NB4 (cell line): ENCODE results near the gene PCDHGA6.
"Not testable (repeated sequence)": the region's sequence is repeated elsewhere in the genome, so short reads cannot be mapped to it uniquely, and the experiment has no call there.

Source experiments
- CTCF ChIP-seq: IDR thresholded peaks from one replicate; pipeline ENCODE4 v1.5.1; 2012; ENCODE audit warnings: low read depth, low read length
- POLR2A ChIP-seq: IDR thresholded peaks from 2 replicates; pipeline ENCODE4 v1.6.1; 2011; ENCODE audit warnings: mild to moderate bottlenecking; ENCODE audit not compliant: insufficient read length; ENCODE audit errors: extremely low read depth

GRCh38 chr5:141340781-141341354 lies 32.8 kb upstream of the PCDHGA6 start:
- TF ChIP-seq POLR2A, CTCF: not testable (repeated sequence)
